HG03378 (cell line): Measurements from ENCODE around the gene SFT2D1.

Experiments
- ATAC-seq: cut with Tn5 transposase; IDR thresholded peaks from one replicate; pipeline ENCODE4 v1.9.1; 2021; ENCODE audit warnings: mild to moderate bottlenecking, moderate library complexity; ENCODE audit not compliant: unreplicated experiment

SFT2D1 gene

GRCh38 chr6:166335378-166336302 lies 6.7 kb downstream of the SFT2D1 start:
- ATAC-seq, result peak; percentile 47

- ATAC-seq, result no peak
Observed at GRCh38 chr6:166334878-166335277, 7.5 kb downstream of the SFT2D1 start.

GRCh38 chr6:166333172-166333995 lies 9.0 kb downstream of the SFT2D1 start:
- peak; percentile 80 for ATAC-seq

GRCh38 chr6:166331503-166332415 lies 10.6 kb downstream of the SFT2D1 start:
- no peak for ATAC-seq

GRCh38 chr6:166330612-166331011 lies 11.7 kb downstream of the SFT2D1 start:
- no peak for ATAC-seq

GRCh38 chr6:166325383-166326042 lies 16.8 kb downstream of the SFT2D1 start:
- peak; percentile 72 for ATAC-seq

GRCh38 chr6:166323395-166323794 lies 18.9 kb downstream of the SFT2D1 start:
- ATAC-seq, result no peak

GRCh38 chr6:166318649-166319600 lies 23.4 kb downstream of the SFT2D1 start:
- ATAC-seq, result no peak

GRCh38 chr6:166318227-166318626 lies 24.1 kb downstream of the SFT2D1 start:
- ATAC-seq, result no peak

- no peak for ATAC-seq
Observed at GRCh38 chr6:166317261-166318212, 24.8 kb downstream of the SFT2D1 start.

- no peak for ATAC-seq
Observed at GRCh38 chr6:166315436-166315835, 26.9 kb downstream of the SFT2D1 start.

GRCh38 chr6:166314454-166314853 lies 27.9 kb downstream of the SFT2D1 start:
- ATAC-seq, result no peak

- ATAC-seq, result peak; percentile 68
Observed at GRCh38 chr6:166313255-166314070, 28.9 kb downstream of the SFT2D1 start.

- no peak for ATAC-seq
Observed at GRCh38 chr6:166312832-166313231, 29.5 kb downstream of the SFT2D1 start.

- ATAC-seq, result no peak
Observed at GRCh38 chr6:166310634-166311033, 31.7 kb downstream of the SFT2D1 start.

GRCh38 chr6:166309977-166310376 lies 32.4 kb downstream of the SFT2D1 start:
- no peak for ATAC-seq
